HepG2 (cell line): ENCODE data around the gene RYK. TPM values are rescaled to one million over a fixed set of nuclear protein-coding genes. Genes with fewer than 3 reads are reported as not detected.

ENCODE experiments used
- ATAC-seq: fragments of 200-7000 bp; cut with Tn5 transposase; 3 replicates; pipeline ENCODE4 v1.9.1; 2020; ENCODE audit warnings: mild to moderate bottlenecking, moderate library complexity
- BruUV-seq: library from RNA; stranded (reverse); fragments of 400-500 nt; replicated peaks from 2 replicates; lab custom pipeline; 2021; lab: Mats Ljungman, UMichigan
- CTCF ChIA-PET: fragments of 300-600 bp; formaldehyde crosslinking; extraction: SDS; loops from one replicate; lab custom pipeline; 2021; ENCODE audit warnings: low total read pairs, inconsistent platforms, low intra/inter-chr PET ratio; lab: Yijun Ruan, JAX
- POLR2A ChIA-PET: fragments of 350-600 bp; sonication (Branson Sonifier 250); formaldehyde crosslinking; loops from one replicate; lab custom pipeline; 2020; ENCODE audit warnings: antibody characterized with exemption, inconsistent platforms; lab: Yijun Ruan, JAX
- DNase-seq: peaks from one replicate; pipeline ENCODE4 v3.0.0-alpha.2; 2015; ENCODE audit warnings: low spot score
- FAIRE-seq: peaks from 3 replicates; lab custom pipeline; 2011; peaks lifted over from hg19 to GRCh38; lab: Jason Lieb, UNC
- H2AFZ ChIP-seq: one replicate; pipeline ENCODE4 v1.6.1; 2011; ENCODE audit warnings: low read length, inconsistent platforms
- H3K27ac ChIP-seq: fragments of 300-600 bp; 3 replicates; pipeline ENCODE4 v1.8.0; 2011; ENCODE audit warnings: mixed run types, mild to moderate bottlenecking, mixed read lengths, low read length, inconsistent platforms; ENCODE audit not compliant: insufficient read depth; ENCODE audit errors: extremely low read length
- H3K27me3 ChIP-seq, 2 experiments: fragments of 200-600 bp in 1 of 2; 2 replicates in 1 of 2; 3 replicates in 1 of 2; pipeline versions ENCODE4 v1.6.0 to v1.8.0; 2011; ENCODE audit warnings: low read length in 2 of 2, mild to moderate bottlenecking in 2 of 2, moderate library complexity in 2 of 2, inconsistent platforms in 1 of 2; ENCODE audit not compliant: insufficient read depth in 2 of 2, control insufficient read depth in 1 of 2
- H3K36me3 ChIP-seq, 2 experiments: fragments of 200-600 bp in 1 of 2; replicated peaks in 1 of 2; 2 replicates in 1 of 2; 3 replicates in 1 of 2; pipeline versions ENCODE4 v1.5.1 to v1.8.0; 2011; ENCODE audit warnings: low read length in 2 of 2, inconsistent platforms in 1 of 2; ENCODE audit not compliant: insufficient read depth in 2 of 2, control insufficient read depth in 1 of 2
- H3K4me1 ChIP-seq: 2 replicates; pipeline ENCODE4 v1.5.1; 2012; ENCODE audit warnings: low read length, inconsistent platforms; ENCODE audit not compliant: insufficient read depth
- H3K4me2 ChIP-seq: 2 replicates; pipeline ENCODE4 v1.6.0; 2011; ENCODE audit warnings: low read depth, low read length, inconsistent platforms
- H3K4me3 ChIP-seq, 3 experiments: fragments of 200-600 bp in 1 of 3; sonication (generic), shearing (Covaris generic) in 1 of 3; replicated peaks in 1 of 3; 2 replicates each; pipeline ENCODE4 v1.5.1; 2011 to 2016; ENCODE audit warnings: low read length in 3 of 3, inconsistent platforms in 2 of 3, low read depth in 2 of 3, mild to moderate bottlenecking in 2 of 3, control low read depth in 1 of 3, mixed read lengths in 1 of 3; ENCODE audit not compliant: insufficient read depth in 1 of 3
- H3K79me2 ChIP-seq: one replicate; pipeline ENCODE4 v1.6.1; 2011; ENCODE audit warnings: low read length, inconsistent platforms; ENCODE audit not compliant: insufficient read depth
- H3K9ac ChIP-seq: 2 replicates; pipeline ENCODE4 v1.6.0; 2011; ENCODE audit warnings: mild to moderate bottlenecking, low read depth, low read length, inconsistent platforms; ENCODE audit not compliant: insufficient read depth
- H3K9me3 ChIP-seq: 2 replicates; pipeline ENCODE4 v1.5.1; 2012; ENCODE audit warnings: mild to moderate bottlenecking, low read length
- H4K20me1 ChIP-seq: 2 replicates; pipeline ENCODE4 v1.6.0; 2011; ENCODE audit warnings: inconsistent platforms, mild to moderate bottlenecking, low read length, moderate library complexity; ENCODE audit not compliant: insufficient read depth
- CSRNP2 ChIP-seq: sonication (generic); formaldehyde crosslinking; conservative IDR thresholded peaks from 2 replicates; pipeline ENCODE4 v1.8.0; 2022; ENCODE audit warnings: low read depth, missing genetic modification reagents
- FLYWCH1 ChIP-seq: sonication (generic); formaldehyde crosslinking; IDR thresholded peaks from 2 replicates; pipeline ENCODE4 v1.8.1; 2023; ENCODE audit warnings: mild to moderate bottlenecking, missing genetic modification reagents
- HMG20B ChIP-seq: conservative IDR thresholded peaks from 2 replicates; pipeline ENCODE4 v1.6.1; 2016; ENCODE audit warnings: missing genetic modification reagents, missing compliant biosample characterization
- IRF2 ChIP-seq: IDR thresholded peaks from 2 replicates; pipeline ENCODE4 v1.6.1; 2018; ENCODE audit warnings: missing genetic modification reagents, missing compliant biosample characterization
- ISX ChIP-seq: sonication (generic); formaldehyde crosslinking; conservative IDR thresholded peaks from 2 replicates; pipeline ENCODE4 v1.5.0; 2020; ENCODE audit warnings: missing genetic modification reagents
- KDM2A ChIP-seq: sonication (generic); formaldehyde crosslinking; IDR thresholded peaks from 2 replicates; pipeline ENCODE4 v1.4.0; 2020; ENCODE audit warnings: low read depth, missing genetic modification reagents, borderline replicate concordance
- MEF2D ChIP-seq: sonication (generic); formaldehyde crosslinking; IDR thresholded peaks from 2 replicates; pipeline ENCODE4 v1.5.1; 2020; ENCODE audit warnings: mild to moderate bottlenecking, missing genetic modification reagents
- MNT ChIP-seq: fragments of 450-650 bp; IDR thresholded peaks from 2 replicates; pipeline ENCODE4 v1.6.1; 2016
- ZBTB7B ChIP-seq: sonication (generic); formaldehyde crosslinking; IDR thresholded peaks from 2 replicates; pipeline ENCODE4 v1.4.0; 2020; ENCODE audit warnings: missing genetic modification reagents
- ZMYM2 ChIP-seq: sonication (generic); formaldehyde crosslinking; IDR thresholded peaks from 2 replicates; pipeline ENCODE4 v1.8.0; 2022; ENCODE audit warnings: mild to moderate bottlenecking, missing genetic modification reagents
- ZNF12 ChIP-seq: sonication (generic); formaldehyde crosslinking; IDR thresholded peaks from 2 replicates; pipeline ENCODE4 v1.5.0; 2020; ENCODE audit warnings: missing genetic modification reagents
- ZNF30 ChIP-seq: sonication (generic); formaldehyde crosslinking; IDR thresholded peaks from 2 replicates; pipeline ENCODE4 v1.5.0; 2020; ENCODE audit warnings: mild to moderate bottlenecking, missing genetic modification reagents
- ZNF569 ChIP-seq: sonication (generic); formaldehyde crosslinking; IDR thresholded peaks from 2 replicates; pipeline ENCODE4 v1.5.0; 2020; ENCODE audit warnings: mild to moderate bottlenecking, missing genetic modification reagents, moderate library complexity, borderline replicate concordance
- WGBS: methylation state at CpG from one replicate; pipeline ENCODE4 v1.1.6; 2017; ENCODE audit warnings: low lambda C conversion rate; 5-methylcytosine and 5-hydroxymethylcytosine counted together
- in situ Hi-C: cut with HindIII; loops from 2 replicates; pipeline ENCODE4 v1.10.0; 2017; ENCODE audit warnings: low pct_unique_long_range_greater_than_20kb; ENCODE audit not compliant: extremely low pct_ligation_motif_present
- intact Hi-C: fragments of 100-400 bp; cut with micrococcal nuclease; formaldehyde crosslinking; loops from one replicate; pipeline ENCODE4 v1.10.0; 2022; ENCODE audit not compliant: unreplicated experiment
- polyA plus RNA-seq, 8 experiments: library from polyadenylated mRNA; depleted of rRNA in 3 of 8; stranded (reverse) in 7 of 8; unstranded in 1 of 8; fragments of >200 nt; fragmentation: Illumina TruSeq in 4 of 8; extraction: Trizol in 4 of 8; gene quantifications; 2 replicates each; pipeline versions ENCODE4 v1.2.1 to v1.2.3, GENCODE V29; 2011 to 2016; ENCODE audit warnings: low read depth in 4 of 8, missing spikeins in 1 of 8, mixed read lengths in 1 of 8; ENCODE audit not compliant: insufficient read depth in 1 of 8
- total RNA-seq, 5 experiments: library from RNA; depleted of rRNA; stranded (reverse); fragments of >200 nt; fragmentation: Illumina TruSeq; extraction: Trizol; gene quantifications; 2 replicates each; pipeline ENCODE4 v1.2.3, GENCODE V29; 2016; ENCODE audit warnings: low read depth in 1 of 5

Gene RYK
- total and polyA plus RNA-seq, 2 of the 13 experiments (the other 11 are each of a cell fraction or from before 2014, with no cell fraction given): 35.0 to 66.2 TPM

GRCh38 chr3:134134240-134134639 lies 116.4 kb downstream of the RYK start:
- ChIA-PET CTCF (no interaction called here), POLR2A (no interaction called here)
- TF ChIP-seq ZNF12 (no peak), MEF2D (CRISPR knock-in tag) (no peak), ZBTB7B (CRISPR knock-in tag) (no peak), ZNF30 (no peak), FLYWCH1 (CRISPR knock-in tag) (no peak), IRF2 (CRISPR knock-in tag) (no peak), ZNF569 (CRISPR knock-in tag) (no peak)
- H3K36me3 ChIP-seq: no peaks in the 10 kb centered on the region
- H3K4me3 ChIP-seq: no peak overlapping the region
- H3K9ac ChIP-seq: no peak overlapping the region
- no peak; the same call in 2 of the 3 replicates for ATAC-seq
- no peaks in the 10 kb centered on the region for H3K9me3 ChIP-seq
- H4K20me1 ChIP-seq: no peaks in the 10 kb centered on the region
- H3K27ac ChIP-seq: no peak overlapping the region
- H3K79me2 ChIP-seq: no peaks in the 10 kb centered on the region
- H3K27me3 ChIP-seq: no peaks in the 10 kb centered on the region
- intact Hi-C loops (no loop called here), in situ Hi-C loops (no loop called here)
- no TSS peak for BruUV-seq
- WGBS: no CpG with 5 or more reads among the region's 1 CpG
- H3K4me1 ChIP-seq: no peaks in the 10 kb centered on the region
- DNase-seq: no peak
- FAIRE-seq: no peak
- H3K4me2 ChIP-seq: no peak overlapping the region
- H2AFZ ChIP-seq: no peak overlapping the region

DNA sequence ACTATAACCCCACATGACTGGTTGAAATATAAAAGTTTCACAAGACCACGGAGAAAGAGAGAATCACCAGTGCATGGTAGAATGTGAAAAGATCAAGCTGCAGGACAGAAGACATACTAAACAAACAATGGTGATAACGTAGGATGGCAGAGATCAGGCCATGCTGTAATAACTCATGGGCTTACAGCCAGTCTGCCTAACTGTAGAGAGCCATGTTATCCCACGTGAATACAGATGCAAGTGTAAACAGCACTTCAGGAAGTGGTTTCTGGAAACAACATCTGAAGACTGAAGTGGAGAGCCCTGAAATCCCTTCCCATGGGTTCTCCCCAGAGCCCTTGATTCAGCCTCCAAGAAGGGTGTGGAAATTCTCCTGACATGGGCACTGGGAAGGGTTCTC lies 117.7 kb downstream of the RYK start:
- Histone ChIP-seq H3K4me3 (no peak overlapping the region), H3K27me3 (no peaks in the 10 kb centered on the region), H3K4me2 (no peak overlapping the region), H3K4me1 (no peaks in the 10 kb centered on the region), H3K27ac (no peak overlapping the region), H4K20me1 (no peaks in the 10 kb centered on the region), H3K9me3 (no peaks in the 10 kb centered on the region), H3K36me3 (no peaks in the 10 kb centered on the region), H3K79me2 (no peaks in the 10 kb centered on the region), H3K9ac (no peak overlapping the region), H2AFZ (no peak overlapping the region)
- in situ Hi-C loops (no loop called here), intact Hi-C loops (no loop called here)
- WGBS: 0% methylated on average over 3 of the region's 3 CpGs
- no peak for FAIRE-seq
- DNase-seq: no peak
- no peak for ATAC-seq
- CTCF ChIA-PET: no interaction called here
- TF ChIP-seq ISX (CRISPR knock-in tag) (no peak), HMG20B (CRISPR knock-in tag) (no peak), CSRNP2 (no peak), ZMYM2 (no peak), MNT (no peak), KDM2A (CRISPR knock-in tag) (no peak)
- POLR2A ChIA-PET: no interaction called here
- BruUV-seq: no TSS peak
